Head of caudate nucleus (tissue), 42 donors: ENCODE measurements around the gene MAPK14.
"Not testable (repeated sequence)": the region's sequence is repeated elsewhere in the genome, so short reads cannot be mapped to it uniquely, and the experiment has no call there.

Experiments
- DNase-seq, 42 donors: peaks; one replicate each; pipeline versions ENCODE4 v3.0.0 to v3.0.0-alpha.2; 2020 to 2021; ENCODE audit warnings: mixed read lengths in 7 of 42
- intact Hi-C: fragments of 100-400 bp; cut with DNase I; formaldehyde crosslinking; loops from one replicate; pipeline ENCODE4 v1.15.0; 2022

MAPK14 gene

DNA sequence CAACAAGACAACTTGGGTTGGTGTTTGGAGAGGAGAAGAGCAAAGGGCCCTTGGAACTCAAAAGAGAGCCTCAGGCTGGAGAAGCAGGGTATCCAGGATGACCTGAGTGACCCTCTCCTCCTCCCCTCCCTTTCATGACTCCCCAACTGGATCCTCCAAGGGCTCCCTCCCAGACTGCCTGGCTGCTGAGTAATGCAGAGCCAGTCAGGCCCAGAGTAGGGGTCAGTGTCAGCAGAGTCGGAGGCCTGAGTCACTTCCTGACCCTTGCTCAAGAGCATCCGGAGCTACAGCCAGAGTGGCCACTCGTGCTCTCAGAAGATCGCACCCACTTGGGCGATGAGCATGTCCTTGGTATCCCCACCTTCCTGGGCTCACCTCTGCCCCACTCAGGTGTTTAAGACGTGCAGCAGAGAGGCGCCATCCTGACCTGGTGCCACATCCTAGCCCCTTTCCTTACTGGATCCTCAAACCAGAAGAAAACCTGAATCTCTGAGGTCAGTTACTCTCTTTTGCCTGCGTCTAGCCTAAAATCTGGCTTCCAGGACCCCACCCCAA lies 99.9 kb downstream of the MAPK14 start:
- DNase-seq, result peak in 2 of 42 donors; percentile 53 to 63
- intact Hi-C loops, result loop anchor here (10.0 kb wide), 1 partner anchor 227 kb away; no protein-coding TSS in a partner anchor

DNA sequence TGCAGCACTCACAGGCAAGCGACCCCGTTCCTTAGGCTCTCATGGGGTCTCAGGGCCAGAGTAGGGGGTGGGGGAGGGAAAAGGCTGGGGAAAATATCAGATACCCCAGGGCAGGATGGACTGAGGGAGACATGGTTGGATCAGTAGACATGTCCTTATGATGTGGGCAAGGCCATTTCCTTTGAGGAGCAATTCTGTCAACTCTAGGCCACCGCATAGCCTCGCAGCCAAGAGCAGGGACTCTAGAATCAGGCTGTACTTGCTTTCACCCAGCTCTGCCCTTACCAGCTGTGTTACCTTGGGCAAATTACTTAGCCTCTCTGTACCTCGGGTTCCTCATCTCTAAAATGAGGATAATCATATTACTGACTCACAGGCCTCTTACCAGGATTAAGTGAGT lies 100.5 kb downstream of the MAPK14 start:
- DNase-seq, result no peak
- intact Hi-C loops, result loop anchor here (10.0 kb wide), 1 partner anchor 227 kb away; no protein-coding TSS in a partner anchor

DNA sequence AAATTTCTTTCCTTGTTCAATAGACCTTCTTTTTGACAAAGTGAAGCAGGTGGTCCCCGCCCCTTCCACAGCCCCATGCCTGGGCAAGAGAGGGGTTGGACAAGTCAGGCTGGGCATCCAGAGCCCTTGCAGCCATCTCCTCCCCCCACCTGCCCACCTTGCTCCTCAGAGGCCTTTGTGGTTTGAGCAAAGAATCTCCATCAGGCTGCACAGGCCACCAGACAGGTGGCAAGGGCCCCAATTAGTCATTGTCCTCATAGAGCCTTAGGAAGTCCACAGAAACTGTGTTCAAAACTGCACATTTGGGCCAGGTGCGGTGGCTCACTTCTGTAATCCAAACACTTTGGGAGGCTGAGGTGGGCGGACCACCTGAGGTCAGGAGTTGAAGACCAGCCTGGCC lies 101.2 kb downstream of the MAPK14 start:
- no peak for DNase-seq
- intact Hi-C loops, result loop anchor here (10.0 kb wide), 1 partner anchor 226 kb away; no protein-coding TSS in a partner anchor

DNA sequence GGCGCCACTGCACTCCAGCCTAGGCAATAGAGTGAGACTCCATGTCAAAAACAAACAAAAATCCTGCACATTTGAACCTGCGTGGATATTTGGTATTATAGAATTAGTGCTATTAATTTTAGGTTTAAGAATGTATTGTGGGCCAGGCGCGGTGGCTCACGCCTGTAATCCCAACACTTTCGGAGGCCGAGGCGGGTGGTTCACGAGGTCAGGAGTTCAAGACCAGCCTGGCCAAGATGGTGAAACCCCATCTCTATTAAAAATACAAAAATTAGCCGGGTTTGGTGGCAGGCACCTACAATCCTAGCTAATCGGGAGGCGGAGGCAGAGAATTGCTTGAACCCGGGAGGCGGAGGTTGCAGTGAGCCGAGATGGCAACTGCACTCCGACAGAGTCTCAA lies 101.7 kb downstream of the MAPK14 start:
- intact Hi-C loops, result loop anchor here (10.0 kb wide), 1 partner anchor 225 kb away; no protein-coding TSS in a partner anchor
- not testable (repeated sequence) for DNase-seq

DNA sequence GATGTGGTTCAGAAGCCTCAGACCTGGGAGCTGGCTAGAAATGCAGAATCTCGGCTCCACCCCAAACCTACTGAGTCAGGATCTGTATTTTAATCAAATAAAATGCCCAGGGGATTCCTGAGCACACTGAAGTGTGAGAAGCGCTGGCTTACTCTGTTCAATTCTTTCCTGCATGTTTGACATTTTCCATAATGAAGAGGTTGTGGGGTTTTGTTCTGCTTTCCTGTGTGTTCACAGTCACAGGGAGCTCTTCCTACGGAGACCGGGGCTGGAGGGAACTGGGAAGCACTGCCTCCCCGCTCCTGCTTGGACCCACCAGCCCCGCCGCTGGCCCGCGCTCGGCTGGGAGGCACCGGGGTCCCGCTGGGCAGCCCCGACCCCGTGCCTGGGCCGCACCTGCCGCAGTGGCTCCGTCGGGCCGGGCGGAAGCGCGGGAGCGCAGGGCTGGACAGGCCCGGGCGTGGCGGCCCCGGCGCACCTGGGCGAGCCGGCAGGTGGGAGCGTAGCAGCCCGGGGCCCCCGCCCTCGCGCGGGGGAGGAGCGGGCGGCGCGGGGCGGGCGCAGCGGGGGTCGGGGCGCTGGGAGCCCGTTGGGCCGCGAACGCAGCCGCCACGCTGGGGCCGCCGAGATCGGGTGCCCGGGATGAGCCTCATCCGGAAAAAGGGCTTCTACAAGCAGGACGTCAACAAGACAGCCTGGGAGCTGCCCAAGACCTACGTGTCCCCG lies 102.5 kb downstream of the MAPK14 start, which contains the start of gene MAPK13:
Gene MAPK13, plus strand, starts transcription at position 573 of the 726 bp plus-strand sequence. Its CDS starts 70 bp downstream, at position 643.
- intact Hi-C loops, result loop anchor here (10.0 kb wide), 1 partner anchor 225 kb away; no protein-coding TSS in a partner anchor
- DNase-seq, result peak in 3 of 42 donors; percentile 37 to 58 (median 41)

DNA sequence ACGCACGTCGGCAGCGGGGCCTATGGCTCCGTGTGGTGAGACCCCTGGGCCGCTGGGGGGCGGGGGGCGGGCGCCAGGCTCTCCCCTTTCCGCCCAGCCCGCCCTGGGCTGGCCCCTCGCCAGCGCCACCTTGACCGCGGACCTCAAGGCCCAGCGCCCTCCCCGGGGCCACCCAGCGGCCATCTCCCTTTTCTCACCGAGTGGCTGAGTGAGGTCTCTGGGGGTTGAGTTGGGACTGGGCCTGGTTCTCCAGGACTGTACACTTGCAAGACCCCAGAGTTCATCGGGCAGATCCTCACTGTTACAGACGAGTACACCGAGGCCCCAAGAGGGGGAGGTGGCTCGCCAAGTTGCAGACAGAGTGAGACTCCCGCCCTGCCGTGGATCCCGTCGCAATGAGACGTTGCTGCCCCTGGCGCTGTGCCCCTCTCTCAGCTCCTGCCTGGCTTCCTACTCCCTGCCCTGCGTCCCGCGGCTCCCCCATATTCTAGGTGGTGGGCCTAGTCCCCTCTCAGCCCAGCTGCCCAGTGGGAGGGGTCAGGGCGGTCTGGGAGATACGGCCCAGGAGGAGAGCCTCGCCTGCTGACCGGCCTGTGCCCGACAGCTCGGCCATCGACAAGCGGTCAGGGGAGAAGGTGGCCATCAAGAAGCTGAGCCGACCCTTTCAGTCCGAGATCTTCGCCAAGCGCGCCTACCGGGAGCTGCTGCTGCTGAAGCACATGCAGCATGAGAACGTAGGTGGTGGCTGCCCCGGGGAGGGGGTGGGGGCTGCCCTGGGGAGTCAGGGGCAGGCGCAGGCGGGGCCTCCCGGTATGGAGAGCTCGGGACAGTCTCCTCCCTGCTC lies 103.3 kb downstream of the MAPK14 start:
- intact Hi-C loops, result no loop called here
- DNase-seq, result peak in 2 of 42 donors; percentile 24 to 33

DNA sequence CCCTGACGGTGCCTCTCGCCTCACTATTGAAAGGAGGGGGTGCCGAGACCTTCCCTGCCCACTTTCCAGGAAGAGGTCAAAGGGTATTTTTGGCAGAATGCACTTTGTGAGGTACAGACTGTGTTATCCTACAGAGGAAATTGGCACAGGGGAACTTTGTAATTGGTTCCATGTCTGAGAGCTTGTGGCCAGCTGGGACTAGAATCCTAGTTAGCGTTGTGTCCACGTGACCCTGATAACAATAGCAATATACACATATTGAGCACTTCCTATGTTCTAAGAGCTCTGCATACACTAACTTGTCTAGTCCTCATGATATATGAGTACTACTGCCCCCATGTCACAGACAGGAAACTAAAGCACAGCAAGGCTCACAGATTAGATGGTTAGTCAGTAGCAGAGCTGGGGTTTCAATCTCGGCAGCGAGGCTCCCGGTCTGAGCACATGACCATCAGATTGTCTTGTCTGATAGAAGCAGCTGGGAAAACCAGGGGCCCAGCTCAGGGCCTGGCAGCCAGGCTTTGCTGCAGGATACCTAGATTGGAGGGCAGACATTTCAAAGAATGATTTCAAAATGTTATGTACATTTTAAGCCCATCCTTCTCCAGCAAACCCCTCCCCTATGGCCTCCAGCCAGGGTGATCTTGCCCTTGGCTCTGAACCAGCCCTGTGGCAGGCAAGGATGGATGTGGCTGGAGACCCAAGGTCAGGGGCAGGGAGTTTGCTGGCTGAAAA lies 104.1 kb downstream of the MAPK14 start:
- intact Hi-C loops, result no loop called here
- DNase-seq, result peak in 3 of 42 donors; percentile 27 to 38 (median 27)

DNA sequence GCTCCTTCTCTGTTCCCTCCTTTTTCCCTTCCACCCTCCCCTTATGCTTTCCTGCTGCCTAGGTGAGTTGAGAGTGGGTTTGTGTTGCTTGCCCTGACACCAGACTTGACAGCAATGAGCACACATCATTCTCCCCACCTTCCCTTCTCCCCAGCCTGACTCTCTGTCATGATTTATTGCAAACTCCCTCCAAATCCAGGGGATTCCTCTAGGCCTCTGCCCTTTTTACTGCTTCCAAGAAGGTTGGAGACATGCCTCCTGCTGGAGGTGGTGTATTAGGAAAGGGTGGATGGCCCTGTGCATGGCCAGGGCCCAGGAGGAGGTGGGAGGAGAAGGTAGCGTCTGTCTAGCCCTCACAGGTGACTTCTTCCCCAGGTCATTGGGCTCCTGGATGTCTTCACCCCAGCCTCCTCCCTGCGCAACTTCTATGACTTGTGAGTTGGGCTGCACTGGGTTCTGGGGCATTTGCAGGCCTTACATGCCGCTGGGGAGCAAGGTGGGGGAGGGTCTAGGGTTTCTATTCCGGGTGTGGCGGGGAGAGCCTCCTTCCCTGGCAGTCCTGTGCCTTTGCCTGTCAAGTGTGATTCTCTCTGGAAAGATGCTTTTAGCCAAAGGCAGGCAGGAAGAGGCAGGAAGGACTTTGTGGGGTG lies 104.8 kb downstream of the MAPK14 start:
- peak in 1 of 42 donors; percentile 28 for DNase-seq
- intact Hi-C loops, result no loop called here

DNA sequence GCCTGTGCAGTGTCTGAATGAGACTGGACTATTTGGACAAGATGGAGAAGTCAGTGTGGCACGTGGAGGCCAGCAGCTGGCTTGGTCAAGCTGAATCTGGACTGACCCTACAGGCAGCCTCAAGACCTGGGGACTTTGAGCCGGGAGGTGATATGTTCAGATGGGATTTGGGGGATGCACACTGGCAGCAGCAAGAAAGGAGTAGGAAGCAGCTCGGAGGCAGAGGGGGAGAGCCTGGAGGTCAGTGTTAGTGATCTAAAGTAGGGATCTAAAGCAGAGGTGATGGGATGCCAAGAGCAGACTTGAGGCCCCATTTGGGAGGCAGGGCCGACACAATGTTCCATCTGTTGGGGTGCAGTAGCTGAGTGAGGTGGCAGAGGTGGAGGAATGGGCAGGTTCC lies 105.5 kb downstream of the MAPK14 start:
- DNase-seq, result no peak
- intact Hi-C loops, result no loop called here

DNA sequence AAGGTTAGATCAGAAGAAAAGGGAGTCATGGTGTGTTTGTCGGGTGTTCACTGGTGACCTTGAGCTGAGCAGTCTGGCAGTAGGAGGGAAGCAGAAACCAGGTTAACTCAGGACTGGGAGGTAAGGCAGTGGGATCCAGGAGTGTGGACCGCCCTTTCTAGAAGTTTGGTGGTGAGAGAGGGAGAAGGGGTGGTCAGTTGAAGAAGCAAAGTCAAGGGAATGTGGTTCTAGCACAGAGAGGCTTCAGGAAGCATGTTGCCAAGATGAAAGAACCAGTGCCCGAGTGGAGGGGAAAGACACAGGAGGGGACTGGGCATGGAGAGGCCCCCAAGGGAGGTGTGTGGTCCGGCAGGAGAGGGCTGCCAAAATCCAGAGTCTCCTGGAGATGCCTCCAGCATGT lies 106.3 kb downstream of the MAPK14 start:
- intact Hi-C loops, result no loop called here
- DNase-seq, result no peak

DNA sequence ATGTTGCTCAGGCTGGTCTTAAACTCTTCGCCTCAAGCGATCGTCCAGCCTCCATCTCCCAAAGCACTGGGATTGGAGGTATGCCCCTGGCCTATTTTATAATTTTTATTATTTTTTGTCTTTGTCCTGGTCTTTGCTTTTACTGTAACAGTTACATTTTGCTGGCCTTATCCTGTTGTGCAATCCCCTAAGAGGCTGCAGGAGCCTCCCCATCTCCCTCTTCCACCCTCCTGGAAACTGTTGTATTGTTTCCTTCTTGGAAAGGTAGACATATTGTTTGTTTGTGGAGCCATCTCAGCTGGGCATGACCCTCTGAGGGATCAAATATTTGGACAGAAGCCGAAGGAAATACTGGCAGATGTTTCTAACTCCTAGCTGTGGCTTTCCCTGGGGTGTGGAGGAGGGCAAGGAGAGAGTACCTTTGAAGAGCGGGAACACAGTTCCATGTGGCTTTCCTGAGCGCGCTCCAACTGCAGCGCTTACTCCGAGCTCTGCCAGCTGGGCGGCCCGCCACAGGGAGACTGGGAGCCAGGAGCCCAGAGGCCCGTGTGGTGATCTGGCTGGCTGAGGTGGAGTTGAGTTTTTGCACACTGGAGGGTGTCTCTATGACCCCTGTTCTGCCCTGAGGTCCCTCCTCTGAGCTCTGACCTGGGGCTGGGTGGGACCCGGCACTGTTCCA lies 107.6 kb downstream of the MAPK14 start:
- intact Hi-C loops, result no loop called here
- peak in 1 of 42 donors; percentile 29 for DNase-seq

DNA sequence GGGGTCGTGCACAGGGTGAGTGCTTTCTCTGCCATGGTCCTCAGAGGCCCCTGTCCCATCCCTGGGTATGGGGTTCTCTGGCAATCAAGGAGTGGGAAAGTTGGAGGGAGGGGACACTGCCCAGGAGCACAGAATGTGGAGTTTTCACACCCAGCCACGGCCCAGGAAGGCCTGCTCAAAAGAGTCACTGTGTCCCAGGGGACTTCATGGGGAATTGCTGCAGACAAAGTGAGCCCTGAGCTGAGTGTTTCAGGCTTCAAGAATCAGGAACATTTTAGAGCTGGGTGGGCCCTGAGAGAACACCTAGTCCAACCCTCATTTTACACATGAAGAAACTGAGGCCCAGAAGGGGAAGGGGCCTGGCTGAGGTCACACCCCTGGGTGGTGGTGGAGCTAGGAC lies 108.4 kb downstream of the MAPK14 start:
- no peak for DNase-seq
- intact Hi-C loops, result no loop called here

DNA sequence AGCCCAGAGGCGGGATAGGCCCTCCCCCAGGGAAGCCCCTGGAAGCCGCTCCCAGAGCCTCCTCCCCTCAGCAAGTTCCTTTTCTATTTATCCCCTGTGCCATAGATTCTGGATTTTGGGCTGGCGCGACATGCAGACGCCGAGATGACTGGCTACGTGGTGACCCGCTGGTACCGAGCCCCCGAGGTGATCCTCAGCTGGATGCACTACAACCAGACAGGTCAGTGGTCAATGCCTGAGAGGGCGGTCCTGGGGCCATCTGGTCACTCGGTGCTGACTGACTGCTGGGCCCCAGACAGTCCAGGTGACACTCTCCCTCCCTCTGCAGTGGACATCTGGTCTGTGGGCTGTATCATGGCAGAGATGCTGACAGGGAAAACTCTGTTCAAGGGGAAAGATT lies 108.9 kb downstream of the MAPK14 start:
- DNase-seq, result no peak
- intact Hi-C loops, result no loop called here

DNA sequence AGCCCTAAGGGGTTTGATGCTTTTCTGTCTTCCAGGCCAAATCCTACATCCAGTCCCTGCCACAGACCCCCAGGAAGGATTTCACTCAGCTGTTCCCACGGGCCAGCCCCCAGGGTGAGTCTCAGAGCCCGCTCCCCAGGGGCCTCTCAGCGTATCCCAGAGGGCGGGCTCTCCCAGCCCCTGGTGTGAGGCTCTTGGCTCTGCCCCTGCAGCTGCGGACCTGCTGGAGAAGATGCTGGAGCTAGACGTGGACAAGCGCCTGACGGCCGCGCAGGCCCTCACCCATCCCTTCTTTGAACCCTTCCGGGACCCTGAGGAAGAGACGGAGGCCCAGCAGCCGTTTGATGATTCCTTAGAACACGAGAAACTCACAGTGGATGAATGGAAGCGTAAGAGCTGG lies 111.1 kb downstream of the MAPK14 start:
- no peak for DNase-seq
- intact Hi-C loops, result no loop called here

DNA sequence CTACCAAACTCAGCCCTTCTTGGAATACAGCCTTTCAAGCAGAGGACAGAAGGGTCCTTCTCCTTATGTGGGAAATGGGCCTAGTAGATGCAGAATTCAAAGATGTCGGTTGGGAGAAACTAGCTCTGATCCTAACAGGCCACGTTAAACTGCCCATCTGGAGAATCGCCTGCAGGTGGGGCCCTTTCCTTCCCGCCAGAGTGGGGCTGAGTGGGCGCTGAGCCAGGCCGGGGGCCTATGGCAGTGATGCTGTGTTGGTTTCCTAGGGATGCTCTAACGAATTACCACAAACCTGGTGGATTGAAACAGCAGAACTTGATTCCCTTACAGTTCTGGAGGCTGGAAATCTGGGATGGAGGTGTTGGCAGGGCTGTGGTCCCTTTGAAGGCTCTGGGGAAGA lies 111.8 kb downstream of the MAPK14 start:
- DNase-seq, result no peak
- intact Hi-C loops, result no loop called here

DNA sequence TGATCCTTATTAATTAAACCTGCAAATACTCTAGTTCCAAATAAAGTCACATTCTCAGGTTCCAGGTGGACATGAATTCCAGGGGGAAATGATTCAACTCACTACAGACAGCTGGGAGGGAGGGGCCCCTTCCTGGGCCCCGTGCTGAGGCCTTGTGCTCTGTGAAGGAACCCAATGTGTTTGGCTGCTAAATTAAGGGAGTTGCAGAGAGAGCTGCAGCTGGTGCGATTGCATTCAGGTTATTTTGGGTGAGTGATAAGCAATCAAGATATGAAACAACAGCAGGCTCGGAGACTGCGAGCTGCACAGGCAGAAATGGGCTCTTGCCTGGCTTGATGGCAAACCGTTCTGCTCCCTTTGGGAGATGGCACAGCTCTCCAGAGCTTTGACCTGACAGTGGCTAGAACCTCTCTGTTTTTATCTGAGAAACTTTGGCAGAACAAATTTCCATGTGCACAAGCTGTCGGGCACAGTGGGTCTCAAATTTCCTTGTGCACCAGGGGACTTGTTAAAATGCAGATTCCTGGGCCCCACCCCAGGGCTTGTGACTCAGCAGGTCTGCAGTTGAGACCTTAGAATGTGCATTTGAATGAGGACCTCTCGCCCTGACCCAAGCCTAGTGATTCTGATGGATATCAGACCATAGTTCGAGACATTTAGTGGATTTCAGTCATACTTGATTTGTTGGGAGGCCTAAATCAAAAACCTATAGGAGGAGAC lies 112.5 kb downstream of the MAPK14 start:
- intact Hi-C loops, result no loop called here

DNA sequence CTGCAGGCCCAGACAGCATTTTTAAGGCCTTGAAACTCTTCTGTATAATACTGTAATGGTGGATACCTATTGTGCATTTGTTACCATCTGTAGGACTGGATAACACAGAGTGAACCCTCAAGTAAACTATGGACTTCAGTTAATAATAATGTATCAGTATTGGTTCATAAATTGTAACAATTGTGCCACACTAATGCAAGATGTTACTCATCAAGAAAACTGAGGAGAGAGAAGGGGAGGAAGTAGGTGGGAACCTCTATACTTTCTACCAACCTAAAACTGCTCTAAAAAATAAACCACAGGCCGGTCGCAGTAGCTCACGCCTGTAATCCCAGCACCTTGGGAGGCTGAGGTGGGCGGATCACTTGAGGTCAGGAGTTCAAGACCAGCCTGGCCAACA lies 113.5 kb downstream of the MAPK14 start:
- DNase-seq, result no peak
- intact Hi-C loops, result no loop called here

More for the DNA sequence above, 112.5 kb downstream of the MAPK14 start:
- no peak for DNase-seq
